Subcutaneous abdominal adipose tissue (tissue), 5 donors: ENCODE results near the gene VWA1.

Source experiments
- H3K27ac ChIP-seq: one replicate; pipeline ENCODE4 v1.7.0; 2013; ENCODE audit warnings: low read depth, mild to moderate bottlenecking, inconsistent platforms, low read length, moderate library complexity
- H3K27me3 ChIP-seq, 5 donors: one replicate each; pipeline ENCODE4 v1.7.0; 2013; ENCODE audit warnings: low read length in 5 of 5, inconsistent platforms in 1 of 5; ENCODE audit not compliant: control insufficient read depth in 5 of 5, insufficient read depth in 4 of 5
- H3K36me3 ChIP-seq, 5 donors: one replicate each; pipeline ENCODE4 v1.7.0; 2013; ENCODE audit warnings: low read length in 5 of 5; ENCODE audit not compliant: control insufficient read depth in 5 of 5, insufficient read depth in 5 of 5
- H3K4me1 ChIP-seq, 5 donors: one replicate each; pipeline ENCODE4 v1.7.0; 2013; ENCODE audit warnings: low read length in 5 of 5, mild to moderate bottlenecking in 3 of 5, moderate library complexity in 1 of 5; ENCODE audit not compliant: control insufficient read depth in 5 of 5, insufficient read depth in 5 of 5
- H3K4me3 ChIP-seq, 5 donors: one replicate each; pipeline ENCODE4 v1.7.0; 2013; ENCODE audit warnings: low read length in 5 of 5, low read depth in 1 of 5
- H3K9ac ChIP-seq, 5 donors: one replicate each; pipeline ENCODE4 v1.7.0; 2013; ENCODE audit warnings: low read length in 5 of 5, mild to moderate bottlenecking in 4 of 5, moderate library complexity in 3 of 5
- H3K9me3 ChIP-seq, 5 donors: one replicate each; pipeline ENCODE4 v1.7.0; 2013; ENCODE audit warnings: low read length in 5 of 5; ENCODE audit not compliant: control insufficient read depth in 5 of 5
- donor health status: healthy.
- donor health status: healthy.
- donor health status: healthy.
- donor health status: healthy.
- donor health status: healthy.

Gene VWA1, protein sequence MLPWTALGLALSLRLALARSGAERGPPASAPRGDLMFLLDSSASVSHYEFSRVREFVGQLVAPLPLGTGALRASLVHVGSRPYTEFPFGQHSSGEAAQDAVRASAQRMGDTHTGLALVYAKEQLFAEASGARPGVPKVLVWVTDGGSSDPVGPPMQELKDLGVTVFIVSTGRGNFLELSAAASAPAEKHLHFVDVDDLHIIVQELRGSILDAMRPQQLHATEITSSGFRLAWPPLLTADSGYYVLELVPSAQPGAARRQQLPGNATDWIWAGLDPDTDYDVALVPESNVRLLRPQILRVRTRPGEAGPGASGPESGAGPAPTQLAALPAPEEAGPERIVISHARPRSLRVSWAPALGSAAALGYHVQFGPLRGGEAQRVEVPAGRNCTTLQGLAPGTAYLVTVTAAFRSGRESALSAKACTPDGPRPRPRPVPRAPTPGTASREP

DNA sequence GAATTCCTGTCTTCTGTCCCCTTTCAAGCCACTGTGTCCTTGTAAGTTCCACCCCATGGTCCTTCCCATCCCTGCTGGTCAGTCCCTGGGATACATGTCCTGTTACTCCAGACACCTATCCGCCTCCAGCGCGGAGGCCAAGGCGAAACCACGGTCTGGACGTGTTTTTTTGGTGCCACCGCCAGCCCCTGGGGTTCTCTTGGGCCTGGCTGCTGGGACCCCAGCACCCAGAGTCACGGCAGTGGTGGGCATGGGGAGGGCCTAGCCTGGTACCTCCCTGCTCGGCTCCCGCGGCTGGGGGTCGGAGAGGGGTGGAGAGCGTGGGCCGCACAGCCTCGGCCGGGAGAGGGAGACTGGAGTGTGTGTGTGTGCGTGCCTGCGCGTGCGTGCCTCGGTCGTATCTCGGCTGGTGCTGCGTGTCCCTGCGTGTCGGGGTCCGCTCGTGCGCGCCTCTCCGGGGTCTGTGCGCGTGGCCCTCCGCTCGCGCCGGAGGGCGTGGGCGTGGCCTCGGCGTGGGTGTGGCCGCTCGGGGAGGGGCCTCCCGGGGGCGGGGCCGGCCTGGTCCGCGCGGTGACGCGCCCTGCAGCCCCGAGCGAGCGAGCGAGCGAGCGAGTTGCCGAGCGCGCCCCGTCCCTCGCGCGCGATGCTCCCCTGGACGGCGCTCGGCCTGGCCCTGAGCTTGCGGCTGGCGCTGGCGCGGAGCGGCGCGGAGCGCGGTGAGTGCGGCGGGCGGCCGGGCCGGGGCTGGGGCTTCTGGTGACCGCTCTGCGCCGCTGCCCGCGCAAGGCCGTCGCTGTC is at the start of gene VWA1:
Gene VWA1 (plus strand): TSS at position 585 of the 798 bp plus-strand sequence. CDS start 59 bp downstream, at position 644.
- Histone ChIP-seq H3K4me3 (peak within 1 kb of the TSS; percentile 25 to 71 (median 62)), H3K4me1 (peaks cover 2 to 76% (median 69%) of the 10 kb centered on the region in 5 donors), H3K9me3 (no peaks in the 10 kb centered on the region), H3K27me3 (peaks cover 0 to 3% (median 0%) of the 10 kb centered on the region in 5 donors), H3K9ac (peak within 1 kb of the TSS; percentile 55 to 74 (median 63)), H3K27ac (peak within 1 kb of the TSS; percentile 90), H3K36me3 (peaks cover 0 to 4% (median 0%) of the 10 kb centered on the region in 5 donors)

DNA sequence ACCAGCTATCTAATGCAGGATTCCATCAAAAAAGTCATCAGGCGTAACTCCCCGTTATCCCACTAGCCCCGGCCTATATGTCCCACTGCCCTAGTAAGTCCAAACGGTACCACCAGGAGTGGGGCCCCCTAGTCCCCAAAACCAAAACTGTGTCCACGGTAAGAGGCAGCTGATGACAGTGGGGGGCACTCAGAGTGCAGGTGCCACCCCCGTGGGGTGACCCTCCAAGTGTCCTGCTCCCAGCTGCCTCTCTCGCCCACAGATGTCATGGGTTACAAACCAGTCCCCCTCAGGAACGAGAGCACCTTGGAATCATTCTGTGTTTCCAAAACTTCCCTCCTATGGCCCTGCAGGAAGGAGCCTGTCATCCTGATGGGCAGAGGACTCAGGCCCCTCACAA is 49.6 kb upstream of the VWA1 start:
- no peak overlapping the region for H3K27ac ChIP-seq
- no peak overlapping the region for H3K9ac ChIP-seq
- H3K9me3 ChIP-seq = no peaks in the 10 kb centered on the region
- H3K4me1 ChIP-seq = no peaks in the 10 kb centered on the region
- no peak overlapping the region for H3K4me3 ChIP-seq
- peaks cover 6 to 72% (median 57%) of the 10 kb centered on the region in 5 donors for H3K36me3 ChIP-seq
- no peaks in the 10 kb centered on the region for H3K27me3 ChIP-seq

DNA sequence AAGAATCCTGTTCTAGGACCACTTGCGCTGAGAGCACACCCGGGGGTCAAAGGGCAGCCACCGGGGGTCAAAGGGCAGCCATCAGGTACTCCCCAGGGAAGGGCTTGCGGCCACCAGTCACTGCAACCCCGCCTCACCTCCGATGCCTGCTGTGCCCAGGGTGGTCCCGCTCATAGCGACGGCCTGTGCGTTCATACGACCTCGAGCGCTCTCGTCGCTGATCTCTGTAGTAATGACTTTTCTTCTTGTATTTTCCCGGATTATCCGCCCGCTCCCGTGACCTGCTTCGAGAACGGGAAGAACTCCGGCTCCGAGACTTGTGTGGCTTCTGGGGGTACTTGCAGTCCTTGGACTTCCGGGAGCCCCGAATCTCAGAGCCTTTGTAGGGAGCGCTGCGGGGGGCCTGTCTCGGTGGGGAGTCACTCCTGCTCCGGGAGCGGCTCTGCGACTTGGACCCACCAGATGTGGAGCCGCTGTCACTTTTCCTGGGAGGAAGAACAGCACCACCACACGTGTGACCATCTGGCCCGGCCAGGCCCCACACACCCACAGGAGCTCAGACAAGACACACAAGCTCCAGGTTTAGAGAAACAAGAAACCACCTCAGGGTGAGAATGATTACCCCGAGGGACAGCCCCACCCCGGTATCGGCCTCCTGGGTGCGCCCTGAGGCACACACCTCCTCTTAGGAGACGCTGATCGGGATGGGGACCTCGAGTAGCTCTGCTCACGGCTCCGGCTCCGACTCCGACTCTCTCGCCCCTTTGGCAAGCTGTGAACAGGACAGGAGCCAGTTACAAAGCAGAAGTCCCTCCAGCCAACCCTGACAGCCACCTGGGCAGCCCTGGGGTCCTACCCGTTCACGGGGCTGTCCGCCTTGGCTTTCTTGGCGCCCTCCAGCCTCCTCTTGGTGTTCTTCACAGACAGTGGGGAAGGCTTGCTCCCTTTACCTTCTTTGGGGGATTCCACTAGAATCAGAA is 48.1 kb upstream of the VWA1 start:
- H3K27me3 ChIP-seq = no peaks in the 10 kb centered on the region
- no peak overlapping the region for H3K4me3 ChIP-seq
- no peak overlapping the region for H3K9ac ChIP-seq
- no peak overlapping the region for H3K27ac ChIP-seq
- H3K4me1 ChIP-seq = no peaks in the 10 kb centered on the region
- peaks cover 9 to 78% (median 66%) of the 10 kb centered on the region in 5 donors for H3K36me3 ChIP-seq
- no peaks in the 10 kb centered on the region for H3K9me3 ChIP-seq

DNA sequence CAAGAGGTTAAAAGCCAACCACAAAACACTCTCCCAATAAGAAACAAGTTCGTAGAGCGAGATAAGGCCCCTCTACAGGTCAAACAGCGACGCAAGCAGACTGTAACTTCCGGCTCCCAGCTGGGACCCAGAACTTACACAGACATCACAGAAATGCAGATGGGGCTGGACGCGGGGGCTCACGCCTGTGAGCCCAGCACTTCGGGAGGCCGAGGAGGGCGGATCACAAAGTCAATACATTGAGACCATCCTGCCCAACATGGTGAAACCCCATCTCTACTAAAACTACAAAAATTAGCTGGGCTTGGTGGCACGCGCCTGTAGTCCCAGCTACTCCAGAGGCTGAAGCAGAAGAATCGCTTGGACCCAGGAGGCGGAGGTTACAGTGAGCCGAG is 47.4 kb upstream of the VWA1 start:
- no peaks in the 10 kb centered on the region for H3K4me1 ChIP-seq
- no peak overlapping the region for H3K9ac ChIP-seq
- no peak overlapping the region for H3K27ac ChIP-seq
- no peaks in the 10 kb centered on the region for H3K27me3 ChIP-seq
- H3K4me3 ChIP-seq = no peak overlapping the region
- H3K9me3 ChIP-seq = no peaks in the 10 kb centered on the region
- H3K36me3 ChIP-seq = peaks cover 12 to 85% (median 73%) of the 10 kb centered on the region in 5 donors

DNA sequence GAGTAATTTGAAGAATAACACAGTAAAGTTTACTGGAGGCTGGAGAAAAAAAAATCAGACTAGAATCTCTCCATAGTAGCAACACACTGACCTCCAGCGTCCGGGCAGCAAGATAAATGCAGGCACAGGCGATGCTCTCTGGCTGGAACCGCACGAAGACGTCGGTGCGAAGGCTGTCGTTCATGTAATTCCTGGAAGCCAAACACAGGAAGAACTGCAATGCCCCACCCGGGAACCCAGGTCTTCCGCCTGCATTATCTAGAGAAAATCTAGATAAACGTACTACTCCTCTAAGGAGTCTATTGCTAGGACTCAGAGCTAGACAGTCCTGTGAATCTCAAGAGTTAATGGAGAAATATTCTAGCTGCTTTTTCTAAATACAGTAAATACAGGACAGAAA is 44.8 kb upstream of the VWA1 start:
- Histone ChIP-seq H3K36me3 (peaks cover 12 to 99% (median 91%) of the 10 kb centered on the region in 5 donors), H3K9ac (no peak overlapping the region), H3K27ac (no peak overlapping the region), H3K4me1 (no peaks in the 10 kb centered on the region), H3K27me3 (no peaks in the 10 kb centered on the region), H3K4me3 (no peak overlapping the region), H3K9me3 (no peaks in the 10 kb centered on the region)

DNA sequence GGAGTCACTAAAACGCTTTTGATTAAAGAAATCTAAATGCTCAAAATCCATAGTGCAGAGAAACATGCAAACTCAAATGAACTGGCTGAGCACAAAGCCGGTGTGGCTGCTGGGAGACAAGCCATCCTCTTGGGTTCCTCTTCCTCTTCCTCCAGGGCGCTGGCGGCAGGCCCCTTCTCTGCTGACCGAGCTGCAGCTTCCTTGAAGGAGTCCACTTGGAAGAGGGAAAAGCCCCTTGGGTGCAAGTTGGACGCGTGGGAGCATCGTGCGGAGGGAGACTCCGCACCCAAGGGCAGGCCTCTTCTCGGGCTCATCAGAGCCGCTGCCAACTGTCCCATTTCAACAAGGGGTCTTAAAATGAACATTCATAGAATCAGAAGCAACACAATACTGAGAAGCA is 44.3 kb upstream of the VWA1 start:
- Histone ChIP-seq H3K4me3 (no peak overlapping the region), H3K9me3 (no peaks in the 10 kb centered on the region), H3K27me3 (no peaks in the 10 kb centered on the region), H3K27ac (no peak overlapping the region), H3K4me1 (no peaks in the 10 kb centered on the region), H3K36me3 (peaks cover 12 to 98% (median 87%) of the 10 kb centered on the region in 5 donors), H3K9ac (no peak overlapping the region)

DNA sequence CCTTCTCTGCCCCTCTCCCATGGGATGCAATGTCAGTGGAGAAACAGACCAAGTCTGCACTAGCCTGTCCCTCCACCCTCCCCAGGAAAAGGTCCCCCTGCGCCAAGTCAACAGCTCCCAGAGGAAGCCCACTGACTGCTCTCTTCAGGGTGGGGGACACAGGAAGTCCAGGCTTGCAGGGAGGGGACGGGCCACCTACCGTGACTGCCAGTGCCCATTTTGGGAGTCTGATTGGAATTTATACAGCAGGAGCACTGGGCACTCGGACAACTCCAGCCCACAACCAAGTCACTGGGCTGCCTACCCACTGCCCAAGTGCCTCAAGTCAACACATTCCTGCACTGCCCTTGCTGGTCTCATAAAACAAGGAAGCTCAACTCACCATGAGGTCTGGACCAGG is 42.5 kb upstream of the VWA1 start:
- H3K27ac ChIP-seq = no peak overlapping the region
- no peaks in the 10 kb centered on the region for H3K27me3 ChIP-seq
- peaks cover 5 to 11% (median 7%) of the 10 kb centered on the region in 5 donors for H3K4me1 ChIP-seq
- H3K9me3 ChIP-seq = no peaks in the 10 kb centered on the region
- peaks cover 10 to 93% (median 81%) of the 10 kb centered on the region in 5 donors for H3K36me3 ChIP-seq
- H3K4me3 ChIP-seq = no peak overlapping the region
- no peak overlapping the region for H3K9ac ChIP-seq

DNA sequence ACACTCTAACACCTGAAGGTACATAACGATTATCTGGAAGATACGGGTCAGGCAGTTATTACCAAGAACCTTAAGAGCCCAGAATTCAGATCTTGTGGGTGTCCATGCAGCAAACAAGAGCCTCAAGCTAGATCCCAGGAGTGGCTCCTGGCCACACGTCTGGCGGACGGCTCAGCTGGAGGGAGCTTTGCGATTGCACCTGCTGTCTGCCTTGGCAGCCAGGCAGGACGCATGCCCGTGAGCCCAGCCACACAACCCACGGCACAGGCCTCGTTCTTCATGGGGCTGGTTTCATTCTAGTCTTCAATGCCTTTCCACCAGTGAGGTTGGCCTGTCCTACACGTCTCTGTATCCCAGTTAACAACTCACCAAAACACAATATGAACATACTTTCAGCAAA is 42.1 kb upstream of the VWA1 start:
- no peak overlapping the region for H3K4me3 ChIP-seq
- H3K9ac ChIP-seq = no peak overlapping the region
- no peaks in the 10 kb centered on the region for H3K27me3 ChIP-seq
- peaks cover 10 to 89% (median 78%) of the 10 kb centered on the region in 5 donors for H3K36me3 ChIP-seq
- H3K27ac ChIP-seq = no peak overlapping the region
- H3K4me1 ChIP-seq = peaks cover 8 to 15% (median 11%) of the 10 kb centered on the region in 5 donors
- no peaks in the 10 kb centered on the region for H3K9me3 ChIP-seq

DNA sequence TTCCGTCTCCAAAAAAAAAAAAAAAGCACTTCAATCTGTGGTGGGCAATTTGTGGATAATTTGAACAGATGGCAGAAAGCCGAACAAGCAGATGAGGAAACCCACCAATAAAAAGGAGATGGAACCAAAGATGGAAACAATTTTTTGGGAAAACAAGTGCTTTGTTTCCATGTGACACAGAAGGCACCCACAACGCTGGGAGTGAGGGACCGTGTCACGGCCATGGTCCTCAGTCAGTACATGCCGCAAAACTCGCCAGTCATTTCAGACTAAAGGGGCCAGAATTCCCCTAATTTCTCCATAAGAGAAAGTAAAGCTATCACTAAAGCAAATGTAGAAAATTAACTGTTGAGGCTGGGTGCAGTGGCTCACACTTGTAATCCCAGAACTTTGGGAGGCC is 41.4 kb upstream of the VWA1 start:
- Histone ChIP-seq H3K4me3 (no peak overlapping the region), H3K36me3 (peaks cover 10 to 82% (median 75%) of the 10 kb centered on the region in 5 donors), H3K27me3 (no peaks in the 10 kb centered on the region), H3K4me1 (peaks cover 8 to 17% (median 13%) of the 10 kb centered on the region in 5 donors), H3K9ac (no peak overlapping the region), H3K27ac (no peak overlapping the region), H3K9me3 (no peaks in the 10 kb centered on the region)
